Testis (tissue), 3 donors: ENCODE measurements around the gene CDH4. TPM values are rescaled to one million over a fixed set of nuclear protein-coding genes. Genes with fewer than 3 reads are reported as not detected.

Source experiments
- DNase-seq: peaks from one replicate; pipeline ENCODE4 v3.0.0-alpha.2; 2019
- H3K27ac ChIP-seq, 2 donors: fragments of 200-600 bp; sonication (generic); one replicate each; pipeline ENCODE4 v1.5.1; 2019
- H3K27me3 ChIP-seq: fragments of 200-600 bp; sonication (generic); one replicate; pipeline ENCODE4 v1.5.1; 2019
- H3K36me3 ChIP-seq: fragments of 200-600 bp; sonication (generic); one replicate; pipeline ENCODE4 v1.5.1; 2017; ENCODE audit warnings: low read depth; ENCODE audit errors: missing control alignments
- H3K4me1 ChIP-seq: fragments of 200-600 bp; sonication (generic); one replicate; pipeline ENCODE4 v1.5.1; 2019
- H3K4me3 ChIP-seq, 2 donors: fragments of 200-600 bp; sonication (generic); one replicate each; pipeline ENCODE4 v1.5.1; 2017 to 2019
- H3K9me3 ChIP-seq: fragments of 200-600 bp; sonication (generic); one replicate; pipeline ENCODE4 v1.5.1; 2017
- CTCF ChIP-seq, 3 experiments: fragments of 450-650 bp in 2 of 3; fragments of 200-600 bp in 1 of 3; sonication (generic) in 1 of 3; IDR thresholded peaks; one replicate each; pipeline ENCODE4 v1.5.1; 2016 to 2019; ENCODE audit warnings: antibody characterized with exemption in 3 of 3, mild to moderate bottlenecking in 2 of 3, moderate library complexity in 1 of 3
- POLR2A ChIP-seq: fragments of 450-650 bp; IDR thresholded peaks from one replicate; pipeline ENCODE4 v1.6.1; 2017; ENCODE audit warnings: antibody characterized with exemption, mild to moderate bottlenecking, moderate library complexity
- WGBS, 2 donors: methylation state at CpG; one replicate each; pipeline ENCODE4 v1.1.5; 2018; 5-methylcytosine and 5-hydroxymethylcytosine counted together
- intact Hi-C: fragments of 100-400 bp; cut with DNase I; formaldehyde crosslinking; loops from one replicate; pipeline ENCODE4 v1.15.1; 2023; ENCODE audit warnings: low total_unique reads
- polyA plus RNA-seq: library from polyadenylated mRNA; stranded (reverse); fragments of 350-450 nt; fragmentation: Illumina TruSeq; extraction: RNeasy Lipid Tissue Mini Kit (QIAGEN cat#74804); gene quantifications from one replicate; pipeline ENCODE4 v1.2.3, GENCODE V29; 2014; ENCODE audit warnings: low read depth, low replicate concordance; ENCODE audit not compliant: insufficient read depth
- total RNA-seq, 2 donors: library from RNA; depleted of rRNA; stranded (reverse); fragments of >200 nt; gene quantifications; one replicate each; pipeline ENCODE4 v1.2.3, GENCODE V29; 2016

The CDH4 gene
- total and polyA plus RNA-seq, 3 donors from 2014 or later: 1.4 to 3.3 (median 1.9) TPM

- H3K36me3 ChIP-seq: no peaks in the 10 kb centered on the region
- intact Hi-C loops: no loop called here
Measured at GRCh38 chr20:61556111-61556510, 304.1 kb downstream of the CDH4 start.

GRCh38 chr20:61556673-61557072, 304.6 kb downstream of the CDH4 start:
- DNase-seq: no peak
- Histone ChIP-seq H3K4me1 (no peaks in the 10 kb centered on the region), H3K4me3 (no peak overlapping the region), H3K27me3 (no peaks in the 10 kb centered on the region), H3K27ac (no peak overlapping the region), H3K36me3 (no peaks in the 10 kb centered on the region), H3K9me3 (no peaks in the 10 kb centered on the region)
- WGBS, 2 donors: 87 to 96% methylated on average over 10 to 13 of the region's 13 CpGs
- TF ChIP-seq POLR2A (no peak), CTCF (IDR thresholded peaks at IDR 0.05) (no peak)
- intact Hi-C loops: no loop called here

More at GRCh38 chr20:61556111-61556510, 304.1 kb downstream of the CDH4 start:
- Histone ChIP-seq H3K9me3 (no peaks in the 10 kb centered on the region), H3K4me3 (no peak overlapping the region), H3K4me1 (no peaks in the 10 kb centered on the region), H3K27ac (no peak overlapping the region), H3K27me3 (no peaks in the 10 kb centered on the region)
- no peak for DNase-seq
- no peak for TF ChIP-seq POLR2A
- TF ChIP-seq CTCF (IDR thresholded peaks at IDR 0.05): no peak
- 86 to 87% methylated on average over 3 of the region's 3 CpGs for WGBS, 2 donors

- intact Hi-C loops: no loop called here
- no peaks in the 10 kb centered on the region for H3K9me3 ChIP-seq
- H3K27me3 ChIP-seq: no peaks in the 10 kb centered on the region
- no peaks in the 10 kb centered on the region for H3K36me3 ChIP-seq
- no peaks in the 10 kb centered on the region for H3K4me1 ChIP-seq
- no peak overlapping the region for H3K27ac ChIP-seq
- H3K4me3 ChIP-seq: no peak overlapping the region
- WGBS, 2 donors: 94% methylated on average over 17 of the region's 17 CpGs
- no peak for TF ChIP-seq CTCF (IDR thresholded peaks at IDR 0.05)
- no peak for TF ChIP-seq POLR2A
- DNase-seq: no peak
Measured at GRCh38 chr20:61557621-61558020, 305.6 kb downstream of the CDH4 start.

GRCh38 chr20:61558726-61559125, 306.7 kb downstream of the CDH4 start:
- no peak for DNase-seq
- TF ChIP-seq CTCF (IDR thresholded peaks at IDR 0.05) (no peak), POLR2A (no peak)
- Histone ChIP-seq H3K27me3 (no peaks in the 10 kb centered on the region), H3K4me1 (no peaks in the 10 kb centered on the region), H3K27ac (no peak overlapping the region), H3K36me3 (no peaks in the 10 kb centered on the region), H3K4me3 (no peak overlapping the region), H3K9me3 (no peaks in the 10 kb centered on the region)
- intact Hi-C loops: no loop called here
- 85 to 90% methylated on average over 8 to 10 of the region's 10 CpGs for WGBS, 2 donors

- TF ChIP-seq CTCF (IDR thresholded peaks at IDR 0.05) (no peak), POLR2A (no peak)
- H3K36me3 ChIP-seq: no peaks in the 10 kb centered on the region
- 84 to 86% methylated on average over 19 of the region's 19 CpGs for WGBS, 2 donors
- no peak for DNase-seq
- no peaks in the 10 kb centered on the region for H3K4me1 ChIP-seq
- H3K27me3 ChIP-seq: no peaks in the 10 kb centered on the region
- intact Hi-C loops: no loop called here
- H3K27ac ChIP-seq: no peak overlapping the region
- H3K4me3 ChIP-seq: no peak overlapping the region
- no peaks in the 10 kb centered on the region for H3K9me3 ChIP-seq
Measured at GRCh38 chr20:61559706-61560315, 307.8 kb downstream of the CDH4 start.
